HG03565 (cell line): ENCODE data around the gene RPL13A.
"Not testable (repeated sequence)": the region's sequence is repeated elsewhere in the genome, so short reads cannot be mapped to it uniquely, and the experiment has no call there.

Experiments used
- ATAC-seq: cut with Tn5 transposase; IDR thresholded peaks from one replicate; pipeline ENCODE4 v1.9.1; 2021; ENCODE audit warnings: mild to moderate bottlenecking, moderate library complexity; ENCODE audit not compliant: unreplicated experiment

RPL13A gene

GRCh38 chr19:49455773-49456172, 31.6 kb upstream of the RPL13A start:
- no peak for ATAC-seq

GRCh38 chr19:49456326-49456725, 31.1 kb upstream of the RPL13A start:
- no peak for ATAC-seq

- no peak for ATAC-seq
Measured at GRCh38 chr19:49458567-49458903, 28.9 kb upstream of the RPL13A start.

- no peak for ATAC-seq
Measured at GRCh38 chr19:49459388-49459787, 28.0 kb upstream of the RPL13A start.

- ATAC-seq: not testable (repeated sequence)
Measured at GRCh38 chr19:49461130-49461529, 26.3 kb upstream of the RPL13A start.

- no peak for ATAC-seq
Measured at GRCh38 chr19:49461656-49462055, 25.8 kb upstream of the RPL13A start.

- no peak for ATAC-seq
Measured at GRCh38 chr19:49462492-49462891, 24.9 kb upstream of the RPL13A start.

- no peak for ATAC-seq
Measured at GRCh38 chr19:49463960-49464740, 23.3 kb upstream of the RPL13A start.

GRCh38 chr19:49465371-49465770, 22.0 kb upstream of the RPL13A start:
- no peak for ATAC-seq

GRCh38 chr19:49468199-49468598, 19.2 kb upstream of the RPL13A start:
- no peak for ATAC-seq

GRCh38 chr19:49468746-49469447, 18.5 kb upstream of the RPL13A start:
- no peak for ATAC-seq

- peak; percentile 42 for ATAC-seq
Measured at GRCh38 chr19:49469828-49470614, 17.4 kb upstream of the RPL13A start.

GRCh38 chr19:49470615-49470978, 16.8 kb upstream of the RPL13A start:
- ATAC-seq: no peak

GRCh38 chr19:49472936-49473335, 14.5 kb upstream of the RPL13A start:
- no peak for ATAC-seq

- not testable (repeated sequence) for ATAC-seq
Measured at GRCh38 chr19:49473501-49473867, 13.9 kb upstream of the RPL13A start.

- peak; percentile 41 for ATAC-seq
Measured at GRCh38 chr19:49473868-49474541, 13.4 kb upstream of the RPL13A start, which contains the start of gene FLT3LG. Gene FLT3LG, plus strand, starts transcription at chr19:49474215. Its CDS starts 425 bp downstream, at chr19:49474640.

- no peak for ATAC-seq
Measured at GRCh38 chr19:49474542-49474924, 12.9 kb upstream of the RPL13A start.

GRCh38 chr19:49475191-49475917, 12.1 kb upstream of the RPL13A start:
- ATAC-seq: no peak

GRCh38 chr19:49475995-49476880, 11.2 kb upstream of the RPL13A start:
- ATAC-seq: no peak
